Measurements from ENCODE around the gene FOXJ2.
"Not testable (repeated sequence)": the region's sequence is repeated elsewhere in the genome, so short reads cannot be mapped to it uniquely, and the experiment has no call there.

The FOXJ2 gene
- long read RNA-seq, full-length matches to known transcripts = 1 of 4 reads
- long read RNA-seq, partial matches to known transcripts = 2 of 4 reads
- long read RNA-seq, other reads (novel, unspliced or antisense) = 1 of 4 reads

GRCh38 chr12:8032242-8033152 lies at the start of gene FOXJ2:
Gene FOXJ2, plus strand, starts transcription at chr12:8032716. Its CDS starts 7,117 bp downstream, at chr12:8039833.
- peak within 1 kb of the TSS; percentile 70 for H3K4me3 ChIP-seq (replicated peaks; ENCODE audit: insufficient read depth, low read length)
- peak; percentile 53 for TF ChIP-seq POLR2AphosphoS5 (IDR thresholded peaks at IDR 0.05; ENCODE audit: low read depth)
- TF ChIP-seq CTCF (IDR thresholded peaks at IDR 0.05; ENCODE audit: insufficient read depth, low read length) = no peak
- H3K27ac ChIP-seq (replicated peaks) = peak within 1 kb of the TSS; percentile 66
- no peaks in the 10 kb centered on the region for H3K27me3 ChIP-seq (ENCODE audit: insufficient read depth, poor library complexity, severe bottlenecking)
- DNase-seq (ENCODE audit: low read depth in 1 of 2, low spot score in 1 of 2) = peak in 1 of 2 experiments; percentile 53

- not testable (repeated sequence) for H3K27ac ChIP-seq (replicated peaks); DNase-seq (ENCODE audit: low read depth in 1 of 2, low spot score in 1 of 2)
Observed at GRCh38 chr12:7983019-7983418, 49.5 kb upstream of the FOXJ2 start.

GRCh38 chr12:7983460-7983859 lies 49.1 kb upstream of the FOXJ2 start:
- DNase-seq (ENCODE audit: low read depth in 1 of 2, low spot score in 1 of 2); H3K27ac ChIP-seq (replicated peaks); H3K4me3 ChIP-seq (replicated peaks; ENCODE audit: insufficient read depth, low read length); H3K27me3 ChIP-seq (ENCODE audit: insufficient read depth, poor library complexity, severe bottlenecking): not testable (repeated sequence)

More at GRCh38 chr12:7983019-7983418, 49.5 kb upstream of the FOXJ2 start:
- not testable (repeated sequence) for H3K4me3 ChIP-seq (replicated peaks; ENCODE audit: insufficient read depth, low read length); H3K27me3 ChIP-seq (ENCODE audit: insufficient read depth, poor library complexity, severe bottlenecking)

- no peak for TF ChIP-seq GABPA (IDR thresholded peaks at IDR 0.05; ENCODE audit: low read depth)
- no peak for TF ChIP-seq CTCF (IDR thresholded peaks at IDR 0.05; ENCODE audit: insufficient read depth, low read length)
- TF ChIP-seq REST (IDR thresholded peaks at IDR 0.05; ENCODE audit: insufficient replicate concordance, low read depth) = no peak
- TF ChIP-seq POLR2AphosphoS5 (IDR thresholded peaks at IDR 0.05; ENCODE audit: low read depth) = no peak
- TF ChIP-seq SPI1 (IDR thresholded peaks at IDR 0.05; ENCODE audit: borderline replicate concordance, low read depth) = no peak
- H3K27me3 ChIP-seq (ENCODE audit: insufficient read depth, poor library complexity, severe bottlenecking) = no peaks in the 10 kb centered on the region
Observed at GRCh38 chr12:7984900-7985299, 47.6 kb upstream of the FOXJ2 start.

GRCh38 chr12:7985802-7986418 lies 46.6 kb upstream of the FOXJ2 start:
- TF ChIP-seq REST (IDR thresholded peaks at IDR 0.05; ENCODE audit: insufficient replicate concordance, low read depth) (no peak), SPI1 (IDR thresholded peaks at IDR 0.05; ENCODE audit: borderline replicate concordance, low read depth) (no peak), GABPA (IDR thresholded peaks at IDR 0.05; ENCODE audit: low read depth) (no peak), CTCF (IDR thresholded peaks at IDR 0.05; ENCODE audit: insufficient read depth, low read length) (no peak), POLR2AphosphoS5 (IDR thresholded peaks at IDR 0.05; ENCODE audit: low read depth) (no peak)
- H3K27ac ChIP-seq (replicated peaks) = no peak overlapping the region

More at GRCh38 chr12:7984900-7985299, 47.6 kb upstream of the FOXJ2 start:
- Histone ChIP-seq H3K27ac (replicated peaks) (no peak overlapping the region), H3K4me3 (replicated peaks; ENCODE audit: insufficient read depth, low read length) (no peak overlapping the region)
- DNase-seq (ENCODE audit: low read depth in 1 of 2, low spot score in 1 of 2) = no peak

More at GRCh38 chr12:7985802-7986418, 46.6 kb upstream of the FOXJ2 start:
- Histone ChIP-seq H3K4me3 (replicated peaks; ENCODE audit: insufficient read depth, low read length) (no peak overlapping the region), H3K27me3 (ENCODE audit: insufficient read depth, poor library complexity, severe bottlenecking) (no peaks in the 10 kb centered on the region)
- DNase-seq (ENCODE audit: low read depth in 1 of 2, low spot score in 1 of 2) = no peak
